CD8-positive, alpha-beta memory T cell (primary cell): ENCODE results near the gene CEP350. TPM values are rescaled to one million over a fixed set of nuclear protein-coding genes. Genes with fewer than 3 reads are reported as not detected.
"Not testable (repeated sequence)": the region's sequence is repeated elsewhere in the genome, so short reads cannot be mapped to it uniquely, and the experiment has no call there.

Source experiments
- CTCF ChIA-PET: fragments of 350-600 bp; sonication (Branson Sonifier 250); formaldehyde crosslinking; loops from one replicate; lab custom pipeline; 2021; ENCODE audit warnings: antibody characterized with exemption; lab: Charles Lee
- POLR2A ChIA-PET: fragments of 350-600 bp; sonication (Branson Sonifier 250); formaldehyde crosslinking; loops from one replicate; lab custom pipeline; 2021; ENCODE audit warnings: antibody characterized with exemption; lab: Charles Lee
- DNase-seq, 5 donors: peaks; one replicate each; pipeline versions ENCODE4 v3.0.0 to v3.0.0-alpha.2; 2020 to 2022; ENCODE audit warnings: mixed read lengths in 1 of 5
- H3K27ac ChIP-seq: one replicate; pipeline ENCODE4 v1.7.0; 2013; ENCODE audit warnings: low read depth, mild to moderate bottlenecking, low read length, moderate library complexity
- H3K27me3 ChIP-seq: 2 replicates; pipeline ENCODE4 v1.7.0; 2013; ENCODE audit warnings: low read length, mild to moderate bottlenecking; ENCODE audit not compliant: insufficient read depth, poor library complexity, severe bottlenecking
- H3K36me3 ChIP-seq: 2 replicates; pipeline ENCODE4 v1.7.0; 2013; ENCODE audit warnings: mild to moderate bottlenecking, low read length, moderate library complexity; ENCODE audit not compliant: insufficient read depth
- H3K4me1 ChIP-seq: 2 replicates; pipeline ENCODE4 v1.7.0; 2013; ENCODE audit warnings: mild to moderate bottlenecking, low read length, moderate library complexity; ENCODE audit not compliant: insufficient read depth
- H3K4me3 ChIP-seq: 2 replicates; pipeline ENCODE4 v1.7.0; 2013; ENCODE audit warnings: mild to moderate bottlenecking, low read length
- H3K9me3 ChIP-seq: 2 replicates; pipeline ENCODE4 v1.7.0; 2013; ENCODE audit warnings: mild to moderate bottlenecking, low read length
- H3K27ac Mint-ChIP-seq, 8 donors: one replicate each; pipeline ENCODE4 v1.8.0; 2020 to 2021; ENCODE audit warnings: mixed read lengths in 8 of 8, mild to moderate bottlenecking in 6 of 8, inconsistent platforms in 3 of 8, moderate library complexity in 3 of 8
- H3K27me3 Mint-ChIP-seq, 2 donors: one replicate each; pipeline ENCODE4 v1.8.0; 2020 to 2021; ENCODE audit warnings: mixed read lengths in 2 of 2, mild to moderate bottlenecking in 1 of 2, moderate library complexity in 1 of 2
- H3K36me3 Mint-ChIP-seq, 3 donors: one replicate each; pipeline ENCODE4 v1.8.0; 2020 to 2021; ENCODE audit warnings: mixed read lengths in 3 of 3, inconsistent platforms in 1 of 3, mild to moderate bottlenecking in 1 of 3
- H3K4me1 Mint-ChIP-seq, 3 donors: one replicate each; pipeline ENCODE4 v1.8.0; 2020 to 2021; ENCODE audit warnings: mixed read lengths in 3 of 3, inconsistent platforms in 1 of 3, mild to moderate bottlenecking in 1 of 3
- H3K4me3 Mint-ChIP-seq, 7 donors: one replicate each; pipeline ENCODE4 v1.8.0; 2020 to 2021; ENCODE audit warnings: mixed read lengths in 7 of 7, mild to moderate bottlenecking in 6 of 7, moderate library complexity in 4 of 7, inconsistent platforms in 2 of 7
- H3K9me3 Mint-ChIP-seq, 5 donors: one replicate each; pipeline ENCODE4 v1.8.0; 2020 to 2022; ENCODE audit warnings: mixed read lengths in 5 of 5, mild to moderate bottlenecking in 3 of 5, moderate library complexity in 2 of 5, inconsistent platforms in 1 of 5
- polyA plus RNA-seq: library from polyadenylated mRNA; unstranded; fragments of 300-500 nt; fragmentation: Illumina TruSeq; gene quantifications from one replicate; pipeline ENCODE4 v1.2.3, GENCODE V29; 2021
- total RNA-seq, 2 experiments: library from RNA; stranded (reverse); gene quantifications; one replicate each; pipeline ENCODE4 v1.2.3, GENCODE V29; 2021

CEP350 gene
- total and polyA plus RNA-seq, 3 experiments from 2014 or later = 41.4 to 60.1 (median 43.3) TPM

GRCh38 chr1:180119837-180120236 is 165.2 kb downstream of the CEP350 start:
- CTCF ChIA-PET = interaction anchor here (0.7 kb wide), 1 partner anchor 252 kb away, joined by 3 read pairs; no protein-coding TSS in a partner anchor

GRCh38 chr1:180123463-180123936 is 168.9 kb downstream of the CEP350 start:
- Mint-ChIP-seq H3K4me1 (no peaks in the 10 kb centered on the region), H3K27me3 (peaks cover 4 to 14% of the 10 kb centered on the region in 2 donors), H3K36me3 (no peaks in the 10 kb centered on the region), H3K27ac (no peak overlapping the region), H3K4me3 (no peak overlapping the region), H3K9me3 (no peaks in the 10 kb centered on the region)
- H3K27ac ChIP-seq = no peak overlapping the region
- ChIA-PET CTCF (no interaction called here), POLR2A (no interaction called here)
- no peak for DNase-seq
- H3K4me1 ChIP-seq = no peaks in the 10 kb centered on the region
- no peaks in the 10 kb centered on the region for H3K9me3 ChIP-seq
- no peak overlapping the region for H3K4me3 ChIP-seq
- no peaks in the 10 kb centered on the region for H3K27me3 ChIP-seq
- H3K36me3 ChIP-seq = no peaks in the 10 kb centered on the region

More at GRCh38 chr1:180119837-180120236, 165.2 kb downstream of the CEP350 start:
- Mint-ChIP-seq H3K36me3 (peaks cover 0 to 4% (median 3%) of the 10 kb centered on the region in 3 donors), H3K27me3 (peaks cover 0 to 5% of the 10 kb centered on the region in 2 donors), H3K4me3 (no peak overlapping the region), H3K27ac (no peak overlapping the region), H3K4me1 (no peaks in the 10 kb centered on the region), H3K9me3 (no peaks in the 10 kb centered on the region)
- Histone ChIP-seq H3K4me3 (no peak overlapping the region), H3K27me3 (no peaks in the 10 kb centered on the region), H3K36me3 (no peaks in the 10 kb centered on the region), H3K4me1 (no peaks in the 10 kb centered on the region), H3K27ac (no peak overlapping the region), H3K9me3 (no peaks in the 10 kb centered on the region)
- DNase-seq = no peak
- POLR2A ChIA-PET = no interaction called here

GRCh38 chr1:180130651-180131050 is 176.0 kb downstream of the CEP350 start:
- Histone ChIP-seq H3K27me3 (no peaks in the 10 kb centered on the region), H3K27ac (no peak overlapping the region), H3K4me1 (no peaks in the 10 kb centered on the region), H3K36me3 (no peaks in the 10 kb centered on the region), H3K9me3 (no peaks in the 10 kb centered on the region), H3K4me3 (no peak overlapping the region)
- ChIA-PET CTCF (no interaction called here), POLR2A (no interaction called here)
- no peak overlapping the region for H3K27ac Mint-ChIP-seq
- peaks cover 16 to 46% of the 10 kb centered on the region in 2 donors for H3K27me3 Mint-ChIP-seq
- DNase-seq = no peak
- no peak overlapping the region for H3K4me3 Mint-ChIP-seq
- peaks cover 0 to 7% (median 2%) of the 10 kb centered on the region in 3 donors for H3K36me3 Mint-ChIP-seq
- H3K4me1 Mint-ChIP-seq = no peaks in the 10 kb centered on the region
- H3K9me3 Mint-ChIP-seq = no peaks in the 10 kb centered on the region

GRCh38 chr1:180131510-180131909 is 176.9 kb downstream of the CEP350 start:
- POLR2A ChIA-PET = no interaction called here
- H3K9me3 ChIP-seq = no peaks in the 10 kb centered on the region
- H3K4me1 Mint-ChIP-seq = no peaks in the 10 kb centered on the region
- no peaks in the 10 kb centered on the region for H3K4me1 ChIP-seq
- H3K9me3 Mint-ChIP-seq = peaks cover 0 to 4% (median 2%) of the 10 kb centered on the region in 5 donors
- H3K27ac Mint-ChIP-seq = peak overlapping the region in 1 of 8 donors; percentile 90
- H3K4me3 ChIP-seq = no peak overlapping the region
- H3K27me3 ChIP-seq = no peaks in the 10 kb centered on the region
- no peak overlapping the region for H3K4me3 Mint-ChIP-seq
- no peak overlapping the region for H3K27ac ChIP-seq
- DNase-seq = no peak
- peaks cover 16 to 49% of the 10 kb centered on the region in 2 donors for H3K27me3 Mint-ChIP-seq
- CTCF ChIA-PET = no interaction called here
- H3K36me3 ChIP-seq = no peaks in the 10 kb centered on the region
- peaks cover 0 to 8% (median 2%) of the 10 kb centered on the region in 3 donors for H3K36me3 Mint-ChIP-seq

- DNase-seq = no peak
- Mint-ChIP-seq H3K9me3 (peaks cover 0 to 13% (median 9%) of the 10 kb centered on the region in 5 donors), H3K4me1 (no peaks in the 10 kb centered on the region), H3K27ac (no peak overlapping the region), H3K36me3 (peaks cover 0 to 17% (median 2%) of the 10 kb centered on the region in 3 donors), H3K27me3 (peaks cover 22 to 58% of the 10 kb centered on the region in 2 donors), H3K4me3 (no peak overlapping the region)
- no peak overlapping the region for H3K27ac ChIP-seq
- no peaks in the 10 kb centered on the region for H3K36me3 ChIP-seq
- CTCF ChIA-PET = no interaction called here
- H3K4me1 ChIP-seq = no peaks in the 10 kb centered on the region
- H3K27me3 ChIP-seq = no peaks in the 10 kb centered on the region
- POLR2A ChIA-PET = no interaction called here
- H3K9me3 ChIP-seq = no peaks in the 10 kb centered on the region
- no peak overlapping the region for H3K4me3 ChIP-seq
These were observed 178.6 kb downstream of the CEP350 start for GRCh38 chr1:180133193-180133592.

- H3K9me3 ChIP-seq, DNase-seq, H3K4me1 Mint-ChIP-seq, H3K4me1 ChIP-seq, H3K4me3 Mint-ChIP-seq, H3K27ac ChIP-seq, H3K27me3 ChIP-seq, H3K27ac Mint-ChIP-seq, POLR2A ChIA-PET, H3K36me3 ChIP-seq, CTCF ChIA-PET, H3K4me3 ChIP-seq: not testable (repeated sequence)
- peaks cover 0 to 13% (median 9%) of the 10 kb centered on the region in 5 donors for H3K9me3 Mint-ChIP-seq
- H3K27me3 Mint-ChIP-seq = peaks cover 22 to 58% of the 10 kb centered on the region in 2 donors
- peaks cover 0 to 17% (median 2%) of the 10 kb centered on the region in 3 donors for H3K36me3 Mint-ChIP-seq
These were observed 179.1 kb downstream of the CEP350 start for GRCh38 chr1:180133688-180134087.

GRCh38 chr1:180135535-180135934 is 180.9 kb downstream of the CEP350 start:
- H3K27ac Mint-ChIP-seq = no peak overlapping the region
- Histone ChIP-seq H3K9me3 (no peaks in the 10 kb centered on the region), H3K36me3 (no peaks in the 10 kb centered on the region), H3K27ac (no peak overlapping the region), H3K4me1 (no peaks in the 10 kb centered on the region), H3K27me3 (no peaks in the 10 kb centered on the region), H3K4me3 (no peak overlapping the region)
- ChIA-PET POLR2A (no interaction called here), CTCF (interaction anchor here (1.5 kb wide), 1 partner anchor 43 kb away, joined by 3 read pairs; no protein-coding TSS in a partner anchor)
- H3K36me3 Mint-ChIP-seq = peaks cover 0 to 10% (median 0%) of the 10 kb centered on the region in 3 donors
- H3K4me3 Mint-ChIP-seq = no peak overlapping the region
- H3K4me1 Mint-ChIP-seq = no peaks in the 10 kb centered on the region
- peaks cover 25 to 52% of the 10 kb centered on the region in 2 donors for H3K27me3 Mint-ChIP-seq
- peaks cover 0 to 13% (median 9%) of the 10 kb centered on the region in 5 donors for H3K9me3 Mint-ChIP-seq
- no peak for DNase-seq

- DNase-seq = no peak
- ChIA-PET CTCF (interaction anchor here (1.5 kb wide), 1 partner anchor 42 kb away, joined by 3 read pairs; no protein-coding TSS in a partner anchor), POLR2A (no interaction called here)
- Histone ChIP-seq H3K27me3 (no peaks in the 10 kb centered on the region), H3K36me3 (no peaks in the 10 kb centered on the region), H3K4me3 (no peak overlapping the region), H3K27ac (no peak overlapping the region), H3K9me3 (no peaks in the 10 kb centered on the region), H3K4me1 (no peaks in the 10 kb centered on the region)
- H3K4me3 Mint-ChIP-seq = no peak overlapping the region
- peaks cover 0 to 13% (median 9%) of the 10 kb centered on the region in 5 donors for H3K9me3 Mint-ChIP-seq
- peaks cover 25 to 44% of the 10 kb centered on the region in 2 donors for H3K27me3 Mint-ChIP-seq
- no peak overlapping the region for H3K27ac Mint-ChIP-seq
- H3K4me1 Mint-ChIP-seq = no peaks in the 10 kb centered on the region
- H3K36me3 Mint-ChIP-seq = peaks cover 0 to 10% (median 0%) of the 10 kb centered on the region in 3 donors
These were observed 181.8 kb downstream of the CEP350 start for GRCh38 chr1:180136331-180136967.
